NK-92 (cell line): ENCODE results near the gene LRRC4B.

ENCODE experiments used
- DNase-seq: peaks from one replicate; lab custom pipeline; 2025; ENCODE audit not compliant: unreplicated experiment; lab: John Stamatoyannopoulos, UW

The LRRC4B gene

GRCh38 chr19:50509366-50509765, 58.9 kb downstream of the LRRC4B start:
- no peak for DNase-seq

- DNase-seq: no peak
Observed at GRCh38 chr19:50508843-50509190, 59.4 kb downstream of the LRRC4B start.

- DNase-seq: no peak
Observed at GRCh38 chr19:50507376-50507775, 60.9 kb downstream of the LRRC4B start.

GRCh38 chr19:50506700-50507099, 61.5 kb downstream of the LRRC4B start:
- DNase-seq: no peak

GRCh38 chr19:50505856-50506611, 62.2 kb downstream of the LRRC4B start:
- DNase-seq: no peak

GRCh38 chr19:50501568-50502475, 66.4 kb downstream of the LRRC4B start:
- no peak for DNase-seq

- no peak for DNase-seq
Observed at GRCh38 chr19:50501186-50501567, 67.1 kb downstream of the LRRC4B start.

GRCh38 chr19:50500753-50501151, 67.5 kb downstream of the LRRC4B start:
- no peak for DNase-seq

- DNase-seq: no peak
Observed at GRCh38 chr19:50500060-50500752, 68.0 kb downstream of the LRRC4B start.

GRCh38 chr19:50498219-50499056, 69.8 kb downstream of the LRRC4B start:
- DNase-seq: no peak

GRCh38 chr19:50497022-50497405, 71.2 kb downstream of the LRRC4B start:
- no peak for DNase-seq

- no peak for DNase-seq
Observed at GRCh38 chr19:50496189-50497021, 71.8 kb downstream of the LRRC4B start.

- no peak for DNase-seq
Observed at GRCh38 chr19:50495020-50495531, 73.2 kb downstream of the LRRC4B start.

GRCh38 chr19:50494186-50495019, 73.8 kb downstream of the LRRC4B start:
- DNase-seq: no peak

GRCh38 chr19:50493171-50493570, 75.1 kb downstream of the LRRC4B start:
- DNase-seq: no peak

GRCh38 chr19:50492303-50493052, 75.8 kb downstream of the LRRC4B start:
- no peak for DNase-seq

GRCh38 chr19:50490991-50491472, 77.2 kb downstream of the LRRC4B start:
- DNase-seq: no peak

GRCh38 chr19:50490411-50490811, 77.8 kb downstream of the LRRC4B start:
- DNase-seq: no peak
